Measurements from ENCODE around the gene EEF1G. TPM values are rescaled to one million over a fixed set of nuclear protein-coding genes. Genes with fewer than 3 reads are reported as not detected.
A peak's percentile ranks its signal among the peaks of the same experiment; 100 is the strongest.

Gene EEF1G
- total and polyA plus RNA-seq, 7 donors = 1,344 to 2,108 (median 1,779) TPM

DNA sequence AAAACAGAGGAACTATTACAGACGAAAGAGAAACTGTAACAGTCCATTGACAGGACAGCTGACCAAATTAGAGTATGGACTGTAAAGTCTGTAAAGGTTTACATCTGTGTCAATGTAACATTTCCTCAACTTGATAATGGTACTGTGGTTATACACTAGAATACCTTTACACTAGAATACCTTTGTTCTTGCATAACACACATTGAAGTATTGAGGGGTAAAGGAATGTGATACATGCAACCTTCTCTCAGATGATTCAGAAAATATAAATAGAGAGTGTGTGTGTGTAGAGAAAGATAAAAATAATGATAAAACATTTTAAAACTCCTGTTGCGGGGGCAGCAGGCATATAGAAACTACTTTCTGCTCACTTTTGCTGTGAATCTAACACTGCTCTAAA, 5.6 kb upstream of the EEF1G start:
- no peak for DNase-seq
- no peaks in the 10 kb centered on the region for H3K27me3 ChIP-seq
- H3K36me3 ChIP-seq = peaks cover 0 to 74% (median 21%) of the 10 kb centered on the region in 4 donors
- H3K4me1 ChIP-seq = peaks cover 0 to 28% (median 18%) of the 10 kb centered on the region in 4 donors
- 93 to 98% methylated on average over 2 of the region's 2 CpGs for WGBS, 2 donors
- intact Hi-C loops (cut with DNase I) = no loop called here
- TF ChIP-seq EP300 (IDR thresholded peaks at IDR 0.05) = no peak
- no peaks in the 10 kb centered on the region for H3K9me3 ChIP-seq
- no peak overlapping the region for H3K4me3 ChIP-seq
- H3K27ac ChIP-seq = no peak overlapping the region

GRCh38 chr11:62578541-62578940, 4.8 kb upstream of the EEF1G start:
- Histone ChIP-seq H3K36me3 (peaks cover 0 to 67% (median 21%) of the 10 kb centered on the region in 4 donors), H3K4me3 (no peak overlapping the region), H3K27me3 (no peaks in the 10 kb centered on the region), H3K27ac (no peak overlapping the region), H3K9me3 (no peaks in the 10 kb centered on the region), H3K4me1 (peaks cover 0 to 28% (median 18%) of the 10 kb centered on the region in 4 donors)
- intact Hi-C loops (cut with DNase I) = no loop called here
- TF ChIP-seq, protein P1, sequence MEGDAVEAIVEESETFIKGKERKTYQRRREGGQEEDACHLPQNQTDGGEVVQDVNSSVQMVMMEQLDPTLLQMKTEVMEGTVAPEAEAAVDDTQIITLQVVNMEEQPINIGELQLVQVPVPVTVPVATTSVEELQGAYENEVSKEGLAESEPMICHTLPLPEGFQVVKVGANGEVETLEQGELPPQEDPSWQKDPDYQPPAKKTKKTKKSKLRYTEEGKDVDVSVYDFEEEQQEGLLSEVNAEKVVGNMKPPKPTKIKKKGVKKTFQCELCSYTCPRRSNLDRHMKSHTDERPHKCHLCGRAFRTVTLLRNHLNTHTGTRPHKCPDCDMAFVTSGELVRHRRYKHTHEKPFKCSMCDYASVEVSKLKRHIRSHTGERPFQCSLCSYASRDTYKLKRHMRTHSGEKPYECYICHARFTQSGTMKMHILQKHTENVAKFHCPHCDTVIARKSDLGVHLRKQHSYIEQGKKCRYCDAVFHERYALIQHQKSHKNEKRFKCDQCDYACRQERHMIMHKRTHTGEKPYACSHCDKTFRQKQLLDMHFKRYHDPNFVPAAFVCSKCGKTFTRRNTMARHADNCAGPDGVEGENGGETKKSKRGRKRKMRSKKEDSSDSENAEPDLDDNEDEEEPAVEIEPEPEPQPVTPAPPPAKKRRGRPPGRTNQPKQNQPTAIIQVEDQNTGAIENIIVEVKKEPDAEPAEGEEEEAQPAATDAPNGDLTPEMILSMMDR (IDR thresholded peaks at IDR 0.05) = no peak
- TF ChIP-seq EP300 (IDR thresholded peaks at IDR 0.05) (no peak), POLR2A (IDR thresholded peaks at IDR 0.05) (no peak), POLR2AphosphoS5 (IDR thresholded peaks at IDR 0.05) (no peak)
- whole genome bisulfite sequencing, 2 donors = 97% methylated on average over 11 of the region's 11 CpGs
- DNase-seq = no peak

DNA sequence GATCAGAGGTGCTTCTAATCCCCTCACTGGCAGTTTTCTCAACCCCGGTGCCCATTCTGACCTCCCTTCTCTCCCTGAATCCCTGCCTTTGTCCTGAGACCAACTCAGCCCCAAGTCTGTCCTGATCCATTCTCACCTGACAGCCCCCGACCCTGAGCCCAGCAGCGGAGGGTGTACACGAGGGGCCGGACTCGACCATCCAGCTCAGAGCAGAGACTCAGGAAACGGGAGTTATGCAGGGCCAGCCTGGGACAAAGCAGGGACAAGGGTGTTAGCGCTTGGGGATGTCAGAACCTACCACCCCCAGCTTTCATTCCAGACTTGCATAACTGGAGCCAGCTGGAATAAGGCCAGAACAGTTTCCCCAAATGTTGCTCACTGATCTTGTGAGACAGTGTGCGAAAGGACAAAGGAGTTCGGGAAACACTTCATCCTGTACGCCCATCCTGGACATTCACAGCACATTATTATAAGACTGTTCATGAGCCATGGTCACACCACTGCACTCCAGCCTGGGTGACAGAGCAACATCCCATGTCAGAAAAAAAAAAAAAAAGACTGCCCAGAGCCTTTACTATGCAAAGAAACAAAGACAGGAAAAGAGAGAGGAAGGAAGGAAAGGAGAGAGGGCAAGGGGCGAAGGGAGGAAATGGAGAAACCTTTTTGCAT, 3.5 kb upstream of the EEF1G start:
- H3K4me1 ChIP-seq = peaks cover 0 to 37% (median 29%) of the 10 kb centered on the region in 4 donors
- no peaks in the 10 kb centered on the region for H3K9me3 ChIP-seq
- no peak overlapping the region for H3K4me3 ChIP-seq
- H3K36me3 ChIP-seq = peaks cover 0 to 63% (median 22%) of the 10 kb centered on the region in 4 donors
- no peaks in the 10 kb centered on the region for H3K27me3 ChIP-seq
- WGBS, 2 donors = 58 to 77% methylated on average over 12 of the region's 12 CpGs
- TF ChIP-seq EP300 (IDR thresholded peaks at IDR 0.05) (no peak), POLR2A (IDR thresholded peaks at IDR 0.05) (no peak), POLR2AphosphoS5 (IDR thresholded peaks at IDR 0.05) (peak in 1 of 4 donors; percentile 35)
- no peak for DNase-seq
- intact Hi-C loops (cut with DNase I) = no loop called here
- H3K27ac ChIP-seq = peak overlapping the region; percentile 24 to 94 (median 93)

GRCh38 chr11:62575837-62576236, 2.1 kb upstream of the EEF1G start:
- H3K9me3 ChIP-seq = no peaks in the 10 kb centered on the region
- no peaks in the 10 kb centered on the region for H3K27me3 ChIP-seq
- no peak for DNase-seq
- H3K27ac ChIP-seq = peak overlapping the region; percentile 91 to 94 (median 93)
- intact Hi-C loops (cut with DNase I) = loop anchor here (2.0 kb wide), 1 partner anchor 15 kb away; the partner anchor contains the start of gene TUT1
- peaks cover 0 to 63% (median 29%) of the 10 kb centered on the region in 4 donors for H3K36me3 ChIP-seq
- H3K4me3 ChIP-seq = peak overlapping the region in 1 of 4 donors; percentile 64
- peaks cover 0 to 41% (median 35%) of the 10 kb centered on the region in 4 donors for H3K4me1 ChIP-seq
- TF ChIP-seq POLR2AphosphoS5 (IDR thresholded peaks at IDR 0.05) = no peak
- no peak for TF ChIP-seq EP300 (IDR thresholded peaks at IDR 0.05)
- TF ChIP-seq POLR2A (IDR thresholded peaks at IDR 0.05) = no peak
- TF ChIP-seq, protein P1 (IDR thresholded peaks at IDR 0.05) = no peak
- WGBS, 2 donors = 92 to 93% methylated on average over 14 of the region's 14 CpGs

GRCh38 chr11:62575156-62575555, 1.5 kb upstream of the EEF1G start:
- Histone ChIP-seq H3K27ac (peak overlapping the region; percentile 91 to 94 (median 93)), H3K36me3 (peaks cover 4 to 64% (median 34%) of the 10 kb centered on the region in 4 donors), H3K9me3 (no peaks in the 10 kb centered on the region), H3K27me3 (no peaks in the 10 kb centered on the region), H3K4me3 (peak overlapping the region in 3 of 4 donors; percentile 64 to 92 (median 75)), H3K4me1 (peaks cover 0 to 47% (median 35%) of the 10 kb centered on the region in 4 donors)
- no peak for TF ChIP-seq EP300 (IDR thresholded peaks at IDR 0.05)
- TF ChIP-seq, protein P1 (IDR thresholded peaks at IDR 0.05) = no peak
- no peak for TF ChIP-seq POLR2A (IDR thresholded peaks at IDR 0.05)
- no peak for TF ChIP-seq POLR2AphosphoS5 (IDR thresholded peaks at IDR 0.05)
- DNase-seq = no peak
- intact Hi-C loops (cut with DNase I) = loop anchor here (2.0 kb wide), 1 partner anchor 16 kb away; the partner anchor contains the start of gene TUT1
- 33 to 65% methylated on average over 17 of the region's 17 CpGs for WGBS, 2 donors

All from sigmoid colon (tissue), 7 donors.